ENCODE data around the gene PRLHR.
"Not testable (repeated sequence)": the region's sequence is repeated elsewhere in the genome, so short reads cannot be mapped to it uniquely, and the experiment has no call there.

The PRLHR gene

DNA sequence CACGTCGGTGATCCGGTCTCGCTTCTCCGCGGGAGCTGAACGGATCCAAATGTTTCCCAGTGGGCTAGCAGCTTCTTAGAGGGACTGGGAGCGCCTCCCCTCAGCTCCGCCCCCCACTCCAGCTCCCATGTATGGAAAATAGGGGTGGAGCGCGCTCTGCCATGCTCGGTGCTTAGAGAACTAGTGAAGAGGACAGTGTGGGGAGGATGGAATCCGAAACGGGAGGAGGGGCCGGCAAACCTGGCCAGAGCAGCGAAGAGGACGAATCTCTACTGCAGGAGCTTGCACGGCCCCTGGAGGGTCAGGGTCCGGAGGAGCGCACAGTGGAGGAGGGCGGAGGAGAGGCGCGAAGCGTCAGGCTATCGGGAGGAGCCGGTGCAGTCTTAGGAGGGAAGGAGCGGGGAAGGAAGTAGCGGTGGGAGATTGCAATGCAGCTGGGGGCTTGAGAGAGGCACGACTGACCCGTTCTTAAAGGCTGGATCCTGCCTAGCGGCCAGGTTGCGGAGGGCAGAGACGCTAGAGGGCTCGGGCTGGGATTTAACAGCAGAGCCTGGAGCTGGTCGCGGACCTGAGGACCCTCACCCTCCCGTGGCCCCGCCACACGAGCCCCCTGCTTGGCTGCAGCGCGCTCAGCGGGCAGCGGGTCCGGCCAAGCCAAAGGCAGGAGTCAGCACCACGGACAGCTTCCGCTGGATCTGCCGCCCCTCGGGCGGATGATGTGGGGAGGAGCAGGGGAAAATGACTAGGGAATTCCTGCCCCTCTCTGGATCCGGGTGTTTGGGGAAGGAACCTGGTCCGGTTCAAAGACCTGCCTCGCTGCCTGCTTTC, at the start of gene PRLHR:
TSS of gene PRLHR (minus strand) at position 51 of the 828 bp plus-strand sequence. CDS start 404 bp downstream, outside the sequence.
- peak; percentile 93 for DNase-seq

DNA sequence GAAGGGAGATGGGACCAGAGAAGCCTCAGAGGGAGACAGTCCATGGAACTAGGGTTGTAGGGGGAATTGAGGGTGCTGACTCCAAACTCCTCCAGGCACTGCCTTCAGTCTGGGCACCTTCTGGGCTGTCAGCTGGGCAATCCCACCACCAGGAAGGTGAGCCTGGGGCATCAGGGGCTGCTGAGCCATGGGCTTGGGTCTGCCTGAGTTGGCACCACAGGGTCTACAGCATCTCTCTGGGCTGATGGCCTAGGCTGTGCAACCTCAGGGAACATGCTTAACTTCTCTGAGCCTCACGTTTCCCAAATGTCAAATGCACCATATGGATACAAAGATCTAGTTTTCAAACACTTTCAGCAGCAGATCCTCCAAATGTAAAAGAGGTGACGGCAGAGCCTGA, 46.8 kb upstream of the PRLHR start:
- no peak for DNase-seq

DNA sequence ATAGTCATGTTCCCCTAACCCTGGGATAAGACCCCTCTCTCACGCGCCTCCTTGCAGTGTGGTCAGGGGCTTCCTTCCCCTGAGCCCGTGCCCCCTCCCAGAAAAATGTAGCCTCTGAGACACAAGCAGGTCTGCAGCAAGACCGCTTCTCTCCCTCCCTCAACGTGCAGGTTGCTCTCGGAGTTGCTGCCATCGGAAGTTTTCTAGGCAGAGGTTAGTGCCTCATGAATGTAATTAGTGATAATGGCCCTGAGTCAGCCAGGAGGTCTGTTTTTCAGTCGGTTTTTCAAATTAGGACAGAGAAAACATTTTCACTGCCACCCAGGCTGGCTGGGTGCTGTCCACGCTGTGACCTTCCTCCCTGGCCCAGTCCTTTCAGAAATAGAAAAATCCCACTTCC, 43.2 kb upstream of the PRLHR start:
- DNase-seq = no peak

- DNase-seq = no peak
Observed at GRCh38 chr10:118635674-118636402, 40.4 kb upstream of the PRLHR start.

DNA sequence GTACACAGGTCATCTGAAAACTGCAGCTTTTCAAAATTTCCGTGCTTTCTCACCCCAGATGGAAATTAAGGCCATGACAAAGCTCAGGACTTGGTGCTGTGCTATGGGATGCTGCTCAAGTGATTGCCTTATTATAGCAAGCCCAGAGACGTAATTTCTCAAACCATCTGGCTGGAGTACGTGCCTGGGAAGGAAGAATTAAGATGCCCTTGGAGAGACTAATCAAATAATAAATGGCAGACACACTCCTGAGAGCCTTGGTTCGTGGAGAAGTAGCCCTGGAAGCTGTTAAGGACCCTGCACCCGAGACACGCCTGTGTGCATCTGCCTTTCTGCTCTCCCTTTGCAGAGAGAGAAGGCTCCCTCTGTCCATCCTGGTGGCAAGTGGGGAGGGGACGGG, 38.3 kb upstream of the PRLHR start:
- no peak for DNase-seq

DNA sequence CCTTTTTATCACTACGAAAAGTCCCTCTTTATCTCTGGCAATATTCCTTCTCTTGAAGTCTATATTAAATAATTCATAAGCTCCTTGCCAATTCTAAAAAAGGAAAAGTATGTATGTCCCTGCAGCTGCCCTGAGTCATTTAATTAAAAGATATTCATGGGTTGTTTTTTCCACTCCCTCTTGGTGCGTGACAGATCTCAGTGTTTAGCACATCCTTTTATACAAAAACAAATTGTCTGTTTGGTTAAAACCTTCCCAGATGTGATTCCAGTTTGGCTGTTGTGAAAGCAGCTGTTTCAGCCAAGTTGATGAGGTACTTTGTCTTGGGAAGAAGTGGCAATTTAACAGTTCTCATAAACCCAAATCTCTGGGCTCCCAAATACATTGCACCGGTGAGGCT, 33.8 kb upstream of the PRLHR start:
- DNase-seq = no peak

GRCh38 chr10:118628397-118628796, 32.9 kb upstream of the PRLHR start:
- no peak for DNase-seq

- peak; percentile 11 for DNase-seq
Observed at GRCh38 chr10:118626953-118627352, 31.5 kb upstream of the PRLHR start.

GRCh38 chr10:118625504-118625903, 30.1 kb upstream of the PRLHR start:
- no peak for DNase-seq

DNA sequence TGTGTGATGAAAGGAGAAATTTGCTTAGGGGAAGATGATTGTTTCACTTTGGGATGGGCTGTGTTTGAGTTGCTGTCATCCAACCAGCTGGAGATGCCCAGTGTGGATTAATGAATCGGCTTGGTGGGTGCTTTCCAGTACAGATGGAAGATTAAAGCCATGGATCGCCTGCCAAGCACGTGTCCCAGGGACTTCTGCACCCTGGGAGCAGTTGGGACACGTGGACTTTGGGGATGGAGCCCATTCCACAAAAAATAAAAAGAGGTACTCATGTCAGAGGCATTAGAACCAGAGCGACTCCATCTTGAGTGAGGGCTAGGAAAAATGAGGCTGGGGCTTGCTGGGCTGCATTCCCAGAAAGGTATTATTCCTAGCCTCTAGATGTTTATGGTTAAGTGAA, 29.3 kb upstream of the PRLHR start:
- DNase-seq = no peak

GRCh38 chr10:118621304-118621942, 26.0 kb upstream of the PRLHR start:
- no peak for DNase-seq

- not testable (repeated sequence) for DNase-seq
Observed at GRCh38 chr10:118613863-118614262, 18.4 kb upstream of the PRLHR start.

DNA sequence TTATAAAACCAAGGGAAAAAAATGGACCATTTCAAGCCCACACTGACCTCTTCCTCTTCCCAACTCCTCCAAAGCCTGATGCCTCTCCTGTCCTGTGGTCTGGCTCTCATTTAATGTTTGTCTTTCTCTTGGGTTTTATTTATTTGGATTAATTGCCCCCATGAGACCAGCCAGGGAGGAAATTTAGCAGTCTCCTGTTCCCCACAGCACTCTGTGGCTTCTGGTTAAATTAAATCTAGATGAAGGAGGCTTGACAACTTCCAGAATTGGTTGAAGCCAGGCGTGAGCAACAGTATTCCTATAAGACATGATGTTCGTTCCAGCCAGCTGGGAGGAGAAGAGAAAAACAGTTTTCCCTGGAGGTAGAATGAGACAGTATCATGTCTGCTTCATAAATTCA, 15.1 kb upstream of the PRLHR start:
- no peak for DNase-seq

DNA sequence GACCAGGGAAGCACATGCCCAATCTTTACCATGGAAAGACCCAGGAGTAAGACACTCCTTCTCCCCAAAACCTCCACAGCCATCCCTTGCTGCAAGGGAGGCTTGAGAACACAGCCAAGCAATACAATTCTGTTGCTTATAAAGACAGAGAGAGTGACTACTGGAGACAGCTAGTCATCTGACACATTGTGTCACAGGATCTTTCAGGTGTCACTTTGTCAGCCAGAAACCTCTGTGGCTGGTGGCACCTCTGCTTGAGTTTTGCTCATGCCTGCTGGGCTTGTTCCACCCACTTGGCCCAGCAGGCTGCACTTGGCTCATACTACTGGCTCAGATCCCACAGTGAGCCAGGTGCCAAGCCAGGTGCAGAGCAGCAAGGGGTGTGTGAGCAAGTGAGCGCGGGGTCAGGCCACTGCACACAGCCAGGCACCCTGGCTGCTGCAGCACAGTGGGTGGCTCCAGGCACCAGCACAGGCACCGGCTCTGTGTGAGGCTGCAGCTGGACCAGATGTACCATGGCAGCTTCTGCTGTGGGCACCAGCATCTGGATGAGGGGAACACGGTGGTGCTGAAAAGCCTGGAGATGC, 12.4 kb upstream of the PRLHR start:
- DNase-seq = no peak

DNA sequence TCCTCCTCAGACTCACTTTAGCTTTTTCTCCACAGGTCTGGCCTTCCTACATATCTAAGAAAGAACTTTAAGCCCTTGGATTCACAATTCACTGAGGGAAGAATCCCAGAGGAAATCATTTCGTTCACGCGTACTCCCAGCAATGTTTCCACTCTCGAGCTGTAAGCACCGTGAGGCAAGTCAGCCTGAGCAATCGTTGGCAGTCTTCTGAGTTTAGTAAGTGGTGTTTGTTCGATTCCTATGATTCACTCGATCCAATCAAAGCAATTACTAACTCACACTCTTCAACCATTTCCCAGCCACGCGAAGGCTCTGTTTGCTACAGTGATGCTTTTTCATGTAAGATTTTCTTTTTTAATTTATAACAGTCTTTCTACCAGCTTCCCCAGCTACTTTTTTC, 10.2 kb upstream of the PRLHR start:
- no peak for DNase-seq

DNA sequence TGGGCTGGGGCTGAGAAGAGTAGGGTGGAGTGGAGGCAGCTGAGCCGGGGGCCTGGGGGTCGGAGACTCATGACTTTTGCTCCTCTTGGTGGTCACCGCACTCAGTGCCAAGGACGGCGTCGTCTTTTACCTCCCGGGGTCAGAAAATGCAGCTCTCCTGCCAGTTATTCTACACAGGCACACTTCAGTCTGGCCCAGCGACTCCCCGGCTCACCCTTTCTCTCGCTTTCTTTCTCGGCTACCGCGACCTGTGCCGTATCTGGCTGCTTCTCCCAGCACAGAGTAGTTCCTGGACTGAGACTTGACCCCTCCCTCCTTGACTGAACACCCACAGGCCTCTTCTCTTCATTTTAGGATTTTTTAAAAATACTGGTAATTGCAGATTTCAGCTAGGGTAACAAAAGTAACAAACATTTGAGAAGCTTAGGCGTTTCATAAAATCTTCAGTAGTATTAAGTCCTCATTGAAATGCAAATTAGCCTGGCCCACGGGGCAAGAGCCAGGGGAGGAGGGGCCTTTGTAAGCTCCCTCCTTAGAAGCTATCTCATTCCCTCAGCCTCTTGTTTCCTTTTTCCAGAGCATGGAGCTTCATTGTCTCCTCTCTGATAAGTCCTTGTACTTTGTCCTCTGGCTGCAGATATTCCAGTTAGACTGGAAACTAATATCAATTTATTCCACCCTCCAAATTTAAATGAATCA, 1.1 kb upstream of the PRLHR start:
- peak; percentile 72 for DNase-seq

- peak; percentile 79 for DNase-seq
Observed at GRCh38 chr10:118595064-118595420, 406 bp downstream of the PRLHR start.

DNA sequence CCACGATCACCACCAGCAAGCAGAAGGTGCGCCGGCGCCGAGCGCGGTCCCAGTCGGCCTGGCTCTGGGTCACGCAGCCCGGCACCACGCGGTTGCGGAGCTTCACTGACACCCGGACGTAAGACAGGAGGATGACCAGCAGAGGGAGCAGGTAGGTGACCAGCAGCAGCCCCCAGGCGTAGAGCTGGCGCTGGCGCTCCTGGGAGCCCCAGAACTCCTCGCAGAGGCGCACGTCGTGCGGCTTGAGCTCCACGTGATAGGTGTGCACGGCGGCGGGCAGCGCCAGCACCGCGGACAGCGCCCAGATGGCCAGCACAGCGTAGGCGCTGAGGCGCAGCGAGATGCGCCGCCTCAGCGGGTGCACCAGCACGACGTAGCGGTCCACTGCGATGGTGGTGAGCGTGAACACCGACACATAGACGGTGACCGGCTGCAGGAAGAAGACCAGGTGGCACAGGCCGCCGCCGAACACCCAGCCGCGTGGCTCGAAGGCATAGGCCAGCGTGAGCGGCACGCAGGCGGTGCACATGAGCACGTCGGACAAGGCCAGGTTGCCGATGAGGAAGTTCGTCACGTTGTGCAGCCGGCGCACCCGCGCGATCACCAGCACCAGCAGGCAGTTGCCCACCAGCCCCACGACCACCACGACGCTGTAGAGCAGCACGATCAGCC, 920 bp downstream of the PRLHR start:
- peak; percentile 97 for DNase-seq

- DNase-seq = peak; percentile 98
Observed at GRCh38 chr10:118592675-118593330, 2.6 kb downstream of the PRLHR start.

- DNase-seq = peak; percentile 84
Observed at GRCh38 chr10:118590334-118590733, 5.1 kb downstream of the PRLHR start.

GRCh38 chr10:118587881-118588651, 7.4 kb downstream of the PRLHR start:
- DNase-seq = no peak
